ENCODE results near the gene OR10A3. TPM values are rescaled to one million over a fixed set of nuclear protein-coding genes. Genes with fewer than 3 reads are reported as not detected.

OR10A3 gene
- total and polyA plus RNA-seq, 2 donors from 2014 or later: not detected

- H3K9ac ChIP-seq (ENCODE audit: low read length in 3 of 3): no peak overlapping the region
- H3K4me3 ChIP-seq (ENCODE audit: low read length in 3 of 3): no peak overlapping the region
- H3K27me3 ChIP-seq (ENCODE audit: control insufficient read depth, insufficient read depth, low read length): no peaks in the 10 kb centered on the region
- no peak for FAIRE-seq
- H3K27ac ChIP-seq (ENCODE audit: low read depth in 2 of 2, low read length in 2 of 2): no peak overlapping the region
- intact Hi-C loops (cut with DNase I): no loop called here
- no peaks in the 10 kb centered on the region for H3K36me3 ChIP-seq (ENCODE audit: control insufficient read depth in 2 of 3, insufficient read depth in 3 of 3, low read length in 3 of 3)
- H3K4me1 ChIP-seq (ENCODE audit: control insufficient read depth in 2 of 3, insufficient read depth in 2 of 3, low read depth in 1 of 3, low read length in 3 of 3): no peaks in the 10 kb centered on the region
- DNase-seq: no peak
- no peak for TF ChIP-seq CTCF (IDR thresholded peaks at IDR 0.05; ENCODE audit: borderline replicate concordance, extremely low read depth, insufficient read depth)
- H3K9me3 ChIP-seq (ENCODE audit: control insufficient read depth in 2 of 3, insufficient read depth in 1 of 3, low read length in 3 of 3): no peaks in the 10 kb centered on the region
Measured at GRCh38 chr11:7967097-7967496, 25.6 kb upstream of the OR10A3 start.

GRCh38 chr11:7965386-7965785 is 23.9 kb upstream of the OR10A3 start, which contains the start of gene NLRP10:
TSS of gene NLRP10 (minus strand) at chr11:7965447. CDS start at chr11:7963495, 1,952 bp downstream.
- DNase-seq (no peak), FAIRE-seq (no peak)
- TF ChIP-seq CTCF (IDR thresholded peaks at IDR 0.05; ENCODE audit: borderline replicate concordance, extremely low read depth, insufficient read depth): no peak
- H3K4me1 ChIP-seq (ENCODE audit: control insufficient read depth in 2 of 3, insufficient read depth in 2 of 3, low read depth in 1 of 3, low read length in 3 of 3): no peaks in the 10 kb centered on the region
- no peak within 1 kb of the TSS for H3K27ac ChIP-seq (ENCODE audit: low read depth in 2 of 2, low read length in 2 of 2)
- H3K36me3 ChIP-seq (ENCODE audit: control insufficient read depth in 2 of 3, insufficient read depth in 3 of 3, low read length in 3 of 3): no peaks in the 10 kb centered on the region
- H3K27me3 ChIP-seq (ENCODE audit: control insufficient read depth, insufficient read depth, low read length): no peaks in the 10 kb centered on the region
- H3K9me3 ChIP-seq (ENCODE audit: control insufficient read depth in 2 of 3, insufficient read depth in 1 of 3, low read length in 3 of 3): peaks cover 0 to 3% (median 0%) of the 10 kb centered on the region in 3 donors
- no peak within 1 kb of the TSS for H3K9ac ChIP-seq (ENCODE audit: low read length in 3 of 3)
- no peak within 1 kb of the TSS for H3K4me3 ChIP-seq (ENCODE audit: low read length in 3 of 3)
- intact Hi-C loops (cut with DNase I): no loop called here

GRCh38 chr11:7964873-7965272 is 23.4 kb upstream of the OR10A3 start:
- H3K9me3 ChIP-seq (ENCODE audit: control insufficient read depth in 2 of 3, insufficient read depth in 1 of 3, low read length in 3 of 3): peaks cover 0 to 3% (median 0%) of the 10 kb centered on the region in 3 donors
- H3K27me3 ChIP-seq (ENCODE audit: control insufficient read depth, insufficient read depth, low read length): no peaks in the 10 kb centered on the region
- no peak overlapping the region for H3K4me3 ChIP-seq (ENCODE audit: low read length in 3 of 3)
- no peak overlapping the region for H3K27ac ChIP-seq (ENCODE audit: low read depth in 2 of 2, low read length in 2 of 2)
- H3K4me1 ChIP-seq (ENCODE audit: control insufficient read depth in 2 of 3, insufficient read depth in 2 of 3, low read depth in 1 of 3, low read length in 3 of 3): no peaks in the 10 kb centered on the region
- H3K9ac ChIP-seq (ENCODE audit: low read length in 3 of 3): no peak overlapping the region
- FAIRE-seq (no peak), DNase-seq (no peak)
- intact Hi-C loops (cut with DNase I): no loop called here
- no peaks in the 10 kb centered on the region for H3K36me3 ChIP-seq (ENCODE audit: control insufficient read depth in 2 of 3, insufficient read depth in 3 of 3, low read length in 3 of 3)
- no peak for TF ChIP-seq CTCF (IDR thresholded peaks at IDR 0.05; ENCODE audit: borderline replicate concordance, extremely low read depth, insufficient read depth)

- Histone ChIP-seq H3K27ac (ENCODE audit: low read depth in 2 of 2, low read length in 2 of 2) (no peak overlapping the region), H3K4me1 (ENCODE audit: control insufficient read depth in 2 of 3, insufficient read depth in 2 of 3, low read depth in 1 of 3, low read length in 3 of 3) (no peaks in the 10 kb centered on the region), H3K9ac (ENCODE audit: low read length in 3 of 3) (no peak overlapping the region), H3K36me3 (ENCODE audit: control insufficient read depth in 2 of 3, insufficient read depth in 3 of 3, low read length in 3 of 3) (no peaks in the 10 kb centered on the region), H3K9me3 (ENCODE audit: control insufficient read depth in 2 of 3, insufficient read depth in 1 of 3, low read length in 3 of 3) (peaks cover 0 to 3% (median 0%) of the 10 kb centered on the region in 3 donors), H3K27me3 (ENCODE audit: control insufficient read depth, insufficient read depth, low read length) (no peaks in the 10 kb centered on the region), H3K4me3 (ENCODE audit: low read length in 3 of 3) (no peak overlapping the region)
- intact Hi-C loops (cut with DNase I): no loop called here
- no peak for DNase-seq
- no peak for TF ChIP-seq CTCF (IDR thresholded peaks at IDR 0.05; ENCODE audit: borderline replicate concordance, extremely low read depth, insufficient read depth)
- FAIRE-seq: no peak
Measured at GRCh38 chr11:7964261-7964660, 22.8 kb upstream of the OR10A3 start.

Measured in kidney (tissue), 14 donors.